NCI-H2081 (cell line): Measurements from ENCODE around the gene LCAT.
A peak's percentile ranks its signal among the peaks of the same experiment; 100 is the strongest.

Experiments
- DNase-seq, 2 experiments: peaks; one replicate each; lab custom pipeline; 2025; lab: John Stamatoyannopoulos, UW

Gene LCAT

GRCh38 chr16:67909056-67909742, 34.7 kb downstream of the LCAT start:
- DNase-seq: no peak

GRCh38 chr16:67907397-67908180, 36.3 kb downstream of the LCAT start:
- DNase-seq: no peak

- no peak for DNase-seq
These were observed 41.1 kb downstream of the LCAT start for GRCh38 chr16:67902831-67903230.

GRCh38 chr16:67901734-67902133, 42.2 kb downstream of the LCAT start:
- DNase-seq: no peak

- DNase-seq: no peak
These were observed 46.7 kb downstream of the LCAT start for GRCh38 chr16:67897231-67897630.

GRCh38 chr16:67893743-67894399, 50.0 kb downstream of the LCAT start:
- DNase-seq: no peak

- peak; percentile 90 for DNase-seq
These were observed 50.8 kb downstream of the LCAT start, which contains the start of gene PSKH1 for GRCh38 chr16:67892899-67893742. Gene PSKH1, plus strand, starts transcription at chr16:67893254. Its CDS starts 15,496 bp downstream, at chr16:67908750.

- no peak for DNase-seq
These were observed 51.5 kb downstream of the LCAT start for GRCh38 chr16:67892375-67892774.
